LNCAP (cell line): ENCODE data around the gene ARHGEF19.

ENCODE experiments used
- CTCF ChIP-seq: fragments of 450-650 bp; IDR thresholded peaks from 2 replicates; pipeline ENCODE4 v1.5.1; 2017; ENCODE audit warnings: mild to moderate bottlenecking

ARHGEF19 gene

GRCh38 chr1:16247441-16247840 lies 35.0 kb upstream of the ARHGEF19 start:
- TF ChIP-seq CTCF, result no peak

- TF ChIP-seq CTCF, result no peak
Observed at GRCh38 chr1:16246961-16247360, 34.5 kb upstream of the ARHGEF19 start.

- no peak for TF ChIP-seq CTCF
Observed at GRCh38 chr1:16245476-16246196, 33.2 kb upstream of the ARHGEF19 start.

- TF ChIP-seq CTCF, result no peak
Observed at GRCh38 chr1:16244650-16245285, 32.3 kb upstream of the ARHGEF19 start.

- peak; percentile 55 for TF ChIP-seq CTCF
Observed at GRCh38 chr1:16243936-16244649, 31.6 kb upstream of the ARHGEF19 start.

GRCh38 chr1:16243215-16243610 lies 30.8 kb upstream of the ARHGEF19 start:
- TF ChIP-seq CTCF, result no peak

GRCh38 chr1:16242556-16243214 lies 30.2 kb upstream of the ARHGEF19 start:
- no peak for TF ChIP-seq CTCF
